Measurements from ENCODE around the gene MCTP2.

GRCh38 chr15:94277485-94277884, 46.1 kb downstream of the MCTP2 start:
- TF ChIP-seq CTCF (IDR thresholded peaks at IDR 0.05; ENCODE audit: low read depth, low read length, poor library complexity, severe bottlenecking) (no peak), EZH2phosphoT487 (IDR thresholded peaks at IDR 0.05; ENCODE audit: borderline replicate concordance, low read length) (no peak)

Data from DOHH2 (cell line).